ENCODE results near the gene SLC29A3. TPM values are rescaled to one million over a fixed set of nuclear protein-coding genes. Genes with fewer than 3 reads are reported as not detected.

The SLC29A3 gene
- total and polyA plus RNA-seq, 2 donors from 2014 or later = 5.3 to 5.7 TPM

DNA sequence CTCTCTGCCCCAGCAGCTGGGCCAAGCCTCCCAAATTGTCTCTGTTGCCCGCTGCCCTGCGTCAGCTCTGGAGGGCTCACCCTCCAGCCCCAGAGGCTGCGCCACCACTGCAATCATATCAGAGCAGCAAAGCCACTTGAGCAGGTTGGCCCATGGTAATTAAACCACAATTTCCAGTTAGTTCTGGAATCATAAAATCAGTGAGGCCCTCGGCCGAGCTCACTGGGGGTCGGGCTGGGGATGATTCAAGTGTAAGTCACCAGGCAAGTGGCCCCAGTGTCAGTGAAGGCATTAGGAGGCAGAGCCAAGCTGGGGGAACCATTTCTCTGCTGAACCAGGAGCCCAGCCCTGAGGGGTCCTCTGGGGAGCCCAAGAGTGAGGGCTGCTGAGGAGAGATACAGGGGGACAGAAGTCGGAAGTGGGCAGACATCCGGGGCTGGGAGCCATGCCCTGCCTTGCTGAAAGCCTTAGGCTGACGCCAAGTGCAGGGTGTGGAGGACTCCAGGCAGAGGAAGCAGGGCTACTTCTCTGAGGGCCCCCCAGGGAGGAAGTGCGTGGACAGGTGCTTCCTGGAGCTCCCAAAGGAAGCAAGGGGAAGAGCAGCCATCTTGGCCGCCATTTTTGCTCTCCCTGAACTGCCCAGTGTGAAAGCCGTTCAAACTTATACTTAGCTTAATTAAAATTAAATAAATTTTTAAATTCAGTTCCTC, 29.5 kb upstream of the SLC29A3 start:
- no peaks in the 10 kb centered on the region for H3K9me3 ChIP-seq (ENCODE audit: control insufficient read depth in 2 of 3, insufficient read depth in 1 of 3, low read length in 3 of 3)
- H3K36me3 ChIP-seq (ENCODE audit: control insufficient read depth in 2 of 3, insufficient read depth in 3 of 3, low read length in 3 of 3) = peaks cover 0 to 4% (median 3%) of the 10 kb centered on the region in 3 donors
- no peak for FAIRE-seq
- TF ChIP-seq, protein P1, sequence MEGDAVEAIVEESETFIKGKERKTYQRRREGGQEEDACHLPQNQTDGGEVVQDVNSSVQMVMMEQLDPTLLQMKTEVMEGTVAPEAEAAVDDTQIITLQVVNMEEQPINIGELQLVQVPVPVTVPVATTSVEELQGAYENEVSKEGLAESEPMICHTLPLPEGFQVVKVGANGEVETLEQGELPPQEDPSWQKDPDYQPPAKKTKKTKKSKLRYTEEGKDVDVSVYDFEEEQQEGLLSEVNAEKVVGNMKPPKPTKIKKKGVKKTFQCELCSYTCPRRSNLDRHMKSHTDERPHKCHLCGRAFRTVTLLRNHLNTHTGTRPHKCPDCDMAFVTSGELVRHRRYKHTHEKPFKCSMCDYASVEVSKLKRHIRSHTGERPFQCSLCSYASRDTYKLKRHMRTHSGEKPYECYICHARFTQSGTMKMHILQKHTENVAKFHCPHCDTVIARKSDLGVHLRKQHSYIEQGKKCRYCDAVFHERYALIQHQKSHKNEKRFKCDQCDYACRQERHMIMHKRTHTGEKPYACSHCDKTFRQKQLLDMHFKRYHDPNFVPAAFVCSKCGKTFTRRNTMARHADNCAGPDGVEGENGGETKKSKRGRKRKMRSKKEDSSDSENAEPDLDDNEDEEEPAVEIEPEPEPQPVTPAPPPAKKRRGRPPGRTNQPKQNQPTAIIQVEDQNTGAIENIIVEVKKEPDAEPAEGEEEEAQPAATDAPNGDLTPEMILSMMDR (IDR thresholded peaks at IDR 0.05; ENCODE audit: borderline replicate concordance, extremely low read depth, insufficient read depth) = no peak
- no peaks in the 10 kb centered on the region for H3K27me3 ChIP-seq (ENCODE audit: control insufficient read depth, insufficient read depth, low read length)
- no peak overlapping the region for H3K9ac ChIP-seq (ENCODE audit: low read length in 3 of 3)
- H3K4me3 ChIP-seq (ENCODE audit: low read length in 3 of 3) = no peak overlapping the region
- no peaks in the 10 kb centered on the region for H3K4me1 ChIP-seq (ENCODE audit: control insufficient read depth in 2 of 3, insufficient read depth in 2 of 3, low read depth in 1 of 3, low read length in 3 of 3)
- no peak for DNase-seq
- H3K27ac ChIP-seq (ENCODE audit: low read depth in 2 of 2, low read length in 2 of 2) = no peak overlapping the region
- intact Hi-C loops (cut with DNase I) = loop anchor here (10.0 kb wide), 1 partner anchor 375 kb away; no protein-coding TSS in a partner anchor

DNA sequence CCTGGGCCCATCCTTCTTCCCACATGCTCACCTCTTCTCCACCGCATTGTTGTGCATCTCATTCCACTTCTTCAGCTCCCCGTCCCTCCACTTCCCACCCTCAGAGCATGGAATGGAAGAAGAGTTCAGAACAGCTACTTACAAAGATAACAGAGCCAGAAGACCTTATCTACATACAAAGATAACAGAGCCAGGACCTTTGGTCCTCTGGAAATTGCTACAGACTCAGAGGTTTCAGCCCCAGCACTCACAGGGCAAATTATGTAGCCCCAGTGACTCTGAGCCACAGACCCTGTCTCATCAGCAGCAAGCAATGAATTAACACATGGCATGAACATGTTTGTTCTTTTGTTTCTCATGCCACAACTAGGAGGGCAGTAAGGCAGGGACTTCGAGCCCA, 28.7 kb upstream of the SLC29A3 start:
- Histone ChIP-seq H3K9ac (ENCODE audit: low read length in 3 of 3) (no peak overlapping the region), H3K27ac (ENCODE audit: low read depth in 2 of 2, low read length in 2 of 2) (no peak overlapping the region), H3K27me3 (ENCODE audit: control insufficient read depth, insufficient read depth, low read length) (no peaks in the 10 kb centered on the region), H3K4me3 (ENCODE audit: low read length in 3 of 3) (no peak overlapping the region), H3K9me3 (ENCODE audit: control insufficient read depth in 2 of 3, insufficient read depth in 1 of 3, low read length in 3 of 3) (no peaks in the 10 kb centered on the region), H3K36me3 (ENCODE audit: control insufficient read depth in 2 of 3, insufficient read depth in 3 of 3, low read length in 3 of 3) (peaks cover 3 to 4% (median 4%) of the 10 kb centered on the region in 3 donors), H3K4me1 (ENCODE audit: control insufficient read depth in 2 of 3, insufficient read depth in 2 of 3, low read depth in 1 of 3, low read length in 3 of 3) (no peaks in the 10 kb centered on the region)
- intact Hi-C loops (cut with DNase I) = no loop called here
- TF ChIP-seq, protein P1 (IDR thresholded peaks at IDR 0.05; ENCODE audit: borderline replicate concordance, extremely low read depth, insufficient read depth) = no peak
- FAIRE-seq = no peak
- no peak for DNase-seq

DNA sequence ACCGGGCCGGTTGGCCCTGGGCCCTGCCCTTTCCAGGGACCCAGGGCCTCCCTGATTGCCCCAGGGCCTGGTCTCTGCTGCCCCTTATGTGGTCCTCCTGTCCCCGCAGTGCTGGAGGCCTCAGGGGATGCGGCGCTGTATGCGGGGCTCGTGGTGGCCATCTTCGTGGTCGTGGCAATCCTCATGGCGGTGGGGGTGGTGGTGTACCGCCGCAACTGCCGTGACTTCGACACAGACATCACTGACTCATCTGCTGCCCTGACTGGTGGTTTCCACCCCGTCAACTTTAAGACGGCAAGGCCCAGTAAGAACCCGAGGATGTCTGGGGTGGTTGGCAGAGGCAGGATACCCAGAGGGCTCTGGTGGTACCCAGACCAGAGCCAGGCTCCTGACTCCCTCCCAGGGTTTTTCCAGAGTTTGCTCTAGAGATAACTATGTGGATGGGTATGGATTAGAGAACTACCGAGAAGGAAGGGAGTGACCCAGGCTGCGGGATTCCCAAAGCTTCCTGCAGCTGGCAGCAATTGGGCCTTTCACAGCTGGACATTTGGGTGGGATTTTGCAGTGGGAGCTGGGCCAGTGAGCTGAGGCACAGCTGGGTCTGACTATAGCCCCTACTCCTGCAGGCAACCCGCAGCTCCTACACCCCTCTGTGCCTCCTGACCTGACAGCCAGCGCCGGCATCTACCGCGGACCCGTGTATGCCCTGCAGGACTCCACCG, 28.1 kb upstream of the SLC29A3 start:
- TF ChIP-seq, protein P1 (IDR thresholded peaks at IDR 0.05; ENCODE audit: borderline replicate concordance, extremely low read depth, insufficient read depth) = no peak
- H3K27ac ChIP-seq (ENCODE audit: low read depth in 2 of 2, low read length in 2 of 2) = no peak overlapping the region
- intact Hi-C loops (cut with DNase I) = no loop called here
- H3K9me3 ChIP-seq (ENCODE audit: control insufficient read depth in 2 of 3, insufficient read depth in 1 of 3, low read length in 3 of 3) = no peaks in the 10 kb centered on the region
- peaks cover 3 to 6% (median 4%) of the 10 kb centered on the region in 3 donors for H3K36me3 ChIP-seq (ENCODE audit: control insufficient read depth in 2 of 3, insufficient read depth in 3 of 3, low read length in 3 of 3)
- H3K27me3 ChIP-seq (ENCODE audit: control insufficient read depth, insufficient read depth, low read length) = no peaks in the 10 kb centered on the region
- FAIRE-seq (no peak), DNase-seq (no peak)
- no peaks in the 10 kb centered on the region for H3K4me1 ChIP-seq (ENCODE audit: control insufficient read depth in 2 of 3, insufficient read depth in 2 of 3, low read depth in 1 of 3, low read length in 3 of 3)
- no peak overlapping the region for H3K4me3 ChIP-seq (ENCODE audit: low read length in 3 of 3)
- H3K9ac ChIP-seq (ENCODE audit: low read length in 3 of 3) = no peak overlapping the region
